HG03097 (cell line): Measurements from ENCODE around the gene PRAMEF18.
"Not testable (repeated sequence)": the region's sequence is repeated elsewhere in the genome, so short reads cannot be mapped to it uniquely, and the experiment has no call there.

ENCODE experiments used
- ATAC-seq: cut with Tn5 transposase; IDR thresholded peaks from one replicate; pipeline ENCODE4 v1.9.1; 2021; ENCODE audit not compliant: unreplicated experiment, low FRiP score

PRAMEF18 gene

GRCh38 chr1:13225675-13226204, at the start of gene PRAMEF18:
PRAMEF18 (minus strand) TSS chr1:13226154; CDS start chr1:13226106, 48 bp downstream.
- ATAC-seq = not testable (repeated sequence)

- ATAC-seq = not testable (repeated sequence)
Measured at GRCh38 chr1:13265124-13265523, 39.2 kb upstream of the PRAMEF18 start.

- ATAC-seq = not testable (repeated sequence)
Measured at GRCh38 chr1:13253898-13254297, 27.9 kb upstream of the PRAMEF18 start, which contains the start of gene PRAMEF5. PRAMEF5 (plus strand) TSS chr1:13254198; CDS start chr1:13259269, 5,071 bp downstream.

GRCh38 chr1:13247122-13247521, 21.2 kb upstream of the PRAMEF18 start:
- ATAC-seq = not testable (repeated sequence)

- ATAC-seq = not testable (repeated sequence)
Measured at GRCh38 chr1:13246554-13246871, 20.6 kb upstream of the PRAMEF18 start.

- ATAC-seq = not testable (repeated sequence)
Measured at GRCh38 chr1:13245841-13246553, 20.0 kb upstream of the PRAMEF18 start.

GRCh38 chr1:13243536-13244263, 17.7 kb upstream of the PRAMEF18 start:
- not testable (repeated sequence) for ATAC-seq

GRCh38 chr1:13239633-13240032, 13.7 kb upstream of the PRAMEF18 start:
- ATAC-seq = not testable (repeated sequence)

- ATAC-seq = not testable (repeated sequence)
Measured at GRCh38 chr1:13237572-13237971, 11.6 kb upstream of the PRAMEF18 start.

GRCh38 chr1:13234057-13234456, 8.1 kb upstream of the PRAMEF18 start:
- not testable (repeated sequence) for ATAC-seq

GRCh38 chr1:13232056-13232455, 6.1 kb upstream of the PRAMEF18 start:
- not testable (repeated sequence) for ATAC-seq

- ATAC-seq = not testable (repeated sequence)
Measured at GRCh38 chr1:13231061-13231750, 5.3 kb upstream of the PRAMEF18 start.

- not testable (repeated sequence) for ATAC-seq
Measured at GRCh38 chr1:13230601-13231000, 4.6 kb upstream of the PRAMEF18 start.

- not testable (repeated sequence) for ATAC-seq
Measured at GRCh38 chr1:13230096-13230495, 4.1 kb upstream of the PRAMEF18 start.

GRCh38 chr1:13228343-13228781, 2.4 kb upstream of the PRAMEF18 start:
- no peak for ATAC-seq

GRCh38 chr1:13227271-13228055, 1.5 kb upstream of the PRAMEF18 start:
- ATAC-seq = not testable (repeated sequence)

- no peak for ATAC-seq
Measured at GRCh38 chr1:13224480-13225060, 1.4 kb downstream of the PRAMEF18 start.

- not testable (repeated sequence) for ATAC-seq
Measured at GRCh38 chr1:13222788-13223187, 3.2 kb downstream of the PRAMEF18 start.

- ATAC-seq = not testable (repeated sequence)
Measured at GRCh38 chr1:13219203-13219602, 6.8 kb downstream of the PRAMEF18 start.

GRCh38 chr1:13216619-13217018, 9.3 kb downstream of the PRAMEF18 start:
- not testable (repeated sequence) for ATAC-seq
